Trophoblast cell (in vitro differentiated cells and primary cell): ENCODE data around the gene MAP4K4.
A peak's percentile ranks its signal among the peaks of the same experiment; 100 is the strongest.

Experiments
- DNase-seq, 2 donors: peaks; one replicate each; pipeline ENCODE4 v3.0.0-alpha.2; 2016
- H2AFZ ChIP-seq: 2 replicates; pipeline ENCODE4 v1.6.1; 2013; ENCODE audit warnings: low read length, moderate library complexity, mild to moderate bottlenecking; ENCODE audit not compliant: insufficient read depth, poor library complexity
- H2AK5ac ChIP-seq: 2 replicates; pipeline ENCODE4 v1.6.1; 2013; ENCODE audit warnings: mild to moderate bottlenecking, low read length
- H2BK120ac ChIP-seq: 2 replicates; pipeline ENCODE4 v1.6.1; 2013; ENCODE audit warnings: low read length, mild to moderate bottlenecking, moderate library complexity; ENCODE audit not compliant: insufficient read depth, poor library complexity
- H2BK12ac ChIP-seq: 2 replicates; pipeline ENCODE4 v1.6.1; 2013; ENCODE audit warnings: mild to moderate bottlenecking, low read length, moderate library complexity
- H2BK5ac ChIP-seq: 2 replicates; pipeline ENCODE4 v1.6.1; 2013; ENCODE audit warnings: low read length, low read depth, moderate library complexity, mild to moderate bottlenecking; ENCODE audit not compliant: poor library complexity
- H3K14ac ChIP-seq: 2 replicates; pipeline ENCODE4 v1.6.1; 2013; ENCODE audit warnings: mild to moderate bottlenecking, low read length
- H3K18ac ChIP-seq: 2 replicates; pipeline ENCODE4 v1.6.1; 2013; ENCODE audit warnings: mild to moderate bottlenecking, low read length
- H3K23ac ChIP-seq: 2 replicates; pipeline ENCODE4 v1.6.1; 2013; ENCODE audit warnings: low read length
- H3K27ac ChIP-seq: 2 replicates; pipeline ENCODE4 v1.5.1; 2013; ENCODE audit warnings: low read depth, mild to moderate bottlenecking, inconsistent platforms, low read length, moderate library complexity
- H3K27me3 ChIP-seq: 2 replicates; pipeline ENCODE4 v1.6.1; 2013; ENCODE audit warnings: inconsistent platforms, mild to moderate bottlenecking, low read length, moderate library complexity; ENCODE audit not compliant: insufficient read depth
- H3K36me3 ChIP-seq, 2 experiments: 1 replicate in 1 of 2; 2 replicates in 1 of 2; pipeline ENCODE4 v1.6.1; 2013; ENCODE audit warnings: low read length in 2 of 2, mild to moderate bottlenecking in 2 of 2, moderate library complexity in 1 of 2; ENCODE audit not compliant: insufficient read depth in 2 of 2, control insufficient read depth in 1 of 2
- H3K4ac ChIP-seq: 2 replicates; pipeline ENCODE4 v1.6.1; 2013; ENCODE audit warnings: low read depth, mild to moderate bottlenecking, low read length, moderate library complexity
- H3K4me1 ChIP-seq, 2 experiments: 1 replicate in 1 of 2; 2 replicates in 1 of 2; pipeline ENCODE4 v1.6.1; 2013; ENCODE audit warnings: low read length in 2 of 2, mild to moderate bottlenecking in 2 of 2, moderate library complexity in 1 of 2; ENCODE audit not compliant: insufficient read depth in 2 of 2, control insufficient read depth in 1 of 2
- H3K4me2 ChIP-seq: 2 replicates; pipeline ENCODE4 v1.6.1; 2013; ENCODE audit warnings: inconsistent platforms, mild to moderate bottlenecking, low read length, moderate library complexity
- H3K4me3 ChIP-seq: 2 replicates; pipeline ENCODE4 v1.5.1; 2013; ENCODE audit warnings: mild to moderate bottlenecking, low read depth, low read length, inconsistent platforms
- H3K79me1 ChIP-seq: one replicate; pipeline ENCODE4 v1.6.1; 2013; ENCODE audit warnings: low read length
- H3K79me2 ChIP-seq: 2 replicates; pipeline ENCODE4 v1.6.1; 2013; ENCODE audit warnings: low read length, mild to moderate bottlenecking; ENCODE audit not compliant: control insufficient read depth, insufficient read depth, poor library complexity
- H3K9ac ChIP-seq: 2 replicates; pipeline ENCODE4 v1.6.1; 2013; ENCODE audit warnings: mild to moderate bottlenecking, low read length
- H3K9me3 ChIP-seq: 2 replicates; pipeline ENCODE4 v1.6.1; 2013; ENCODE audit warnings: low read depth, mild to moderate bottlenecking, control low read depth, inconsistent platforms, low read length; ENCODE audit not compliant: insufficient read depth
- H4K12ac ChIP-seq: 2 replicates; pipeline ENCODE4 v1.6.1; 2013; ENCODE audit warnings: low read depth, mild to moderate bottlenecking, low read length, moderate library complexity
- H4K8ac ChIP-seq: 2 replicates; pipeline ENCODE4 v1.6.1; 2013; ENCODE audit warnings: low read depth, mild to moderate bottlenecking, low read length, moderate library complexity
- H4K91ac ChIP-seq: one replicate; pipeline ENCODE4 v1.6.1; 2013; ENCODE audit warnings: low read depth, mild to moderate bottlenecking, low read length, moderate library complexity
- WGBS: extraction: QIAGEN DNeasy Blood & Tissue Kit; methylation state at CpG from one replicate; pipeline ENCODE4 v1.1.7; 2013; ENCODE audit warnings: missing lambda C conversion rate; ENCODE audit not compliant: insufficient read length, insufficient coverage; ENCODE audit errors: extremely low coverage; 5-methylcytosine and 5-hydroxymethylcytosine counted together

Gene MAP4K4

DNA sequence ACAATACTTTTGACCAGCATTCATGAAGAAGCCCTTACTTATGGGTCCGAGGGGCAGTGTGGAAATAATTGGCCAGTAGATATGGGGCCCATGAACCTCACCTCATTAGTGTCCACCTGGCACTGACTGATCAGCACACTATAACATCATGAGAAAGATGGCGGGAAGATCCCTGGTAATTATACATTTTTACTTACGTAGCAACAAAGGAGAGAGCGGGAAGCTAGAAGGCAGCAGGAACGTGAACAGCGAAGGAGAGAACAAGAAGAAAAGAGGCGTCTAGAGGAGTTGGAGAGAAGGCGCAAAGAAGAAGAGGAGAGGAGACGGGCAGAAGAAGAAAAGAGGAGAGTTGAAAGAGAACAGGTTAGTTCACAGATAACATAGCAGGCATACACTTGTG lies 158.3 kb downstream of the MAP4K4 start:
- no peak overlapping the region for H2AFZ ChIP-seq
- H3K9me3 ChIP-seq, result no peaks in the 10 kb centered on the region
- H3K23ac ChIP-seq, result no peak overlapping the region
- no peak overlapping the region for H3K9ac ChIP-seq
- peaks cover 7 to 8% of the 10 kb centered on the region in 2 experiments for H3K4me1 ChIP-seq
- H3K4me3 ChIP-seq, result no peak overlapping the region
- peaks cover 14 to 25% of the 10 kb centered on the region in 2 experiments for H3K36me3 ChIP-seq
- DNase-seq, result no peak
- no peak overlapping the region for H3K4me2 ChIP-seq
- H2BK120ac ChIP-seq, result no peak overlapping the region
- H3K4ac ChIP-seq, result no peak overlapping the region
- H3K79me2 ChIP-seq, result no peaks in the 10 kb centered on the region
- no peak overlapping the region for H4K91ac ChIP-seq
- WGBS, result no CpG with 5 or more reads among the region's 9 CpGs
- H2BK5ac ChIP-seq, result no peak overlapping the region
- no peak overlapping the region for H2BK12ac ChIP-seq
- no peak overlapping the region for H4K8ac ChIP-seq
- H4K12ac ChIP-seq, result no peak overlapping the region
- H3K27ac ChIP-seq, result no peak overlapping the region
- no peak overlapping the region for H2AK5ac ChIP-seq
- H3K79me1 ChIP-seq, result no peaks in the 10 kb centered on the region
- H3K27me3 ChIP-seq, result no peaks in the 10 kb centered on the region
- no peak overlapping the region for H3K14ac ChIP-seq
- no peak overlapping the region for H3K18ac ChIP-seq

DNA sequence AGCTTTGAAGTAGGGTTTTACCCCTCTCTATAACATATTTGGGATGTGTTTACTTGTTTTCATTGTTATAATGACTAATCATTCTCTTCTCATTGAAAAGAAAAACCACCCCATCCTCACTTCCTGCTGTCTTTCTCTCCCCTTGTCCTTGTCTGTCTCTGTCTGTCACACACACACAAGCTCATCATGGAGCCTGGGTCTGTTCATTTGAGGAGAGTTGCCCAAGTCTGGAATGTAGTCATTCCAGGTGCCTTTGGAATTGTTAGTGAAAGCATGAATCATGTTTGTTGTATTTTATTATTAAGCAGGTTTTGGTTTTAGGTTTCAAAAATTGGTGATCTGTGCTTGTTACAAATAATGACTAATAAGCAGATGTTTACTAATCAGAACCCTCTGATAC lies 160.7 kb downstream of the MAP4K4 start:
- Histone ChIP-seq H3K79me1 (no peaks in the 10 kb centered on the region), H4K91ac (no peak overlapping the region), H3K4me2 (no peak overlapping the region), H3K4ac (no peak overlapping the region), H3K79me2 (no peaks in the 10 kb centered on the region), H3K9ac (no peak overlapping the region), H3K14ac (no peak overlapping the region), H2AFZ (no peak overlapping the region), H3K36me3 (peaks cover 19 to 32% of the 10 kb centered on the region in 2 experiments), H2BK12ac (no peak overlapping the region), H3K9me3 (no peaks in the 10 kb centered on the region), H2AK5ac (no peak overlapping the region), H3K18ac (no peak overlapping the region), H4K12ac (no peak overlapping the region), H3K4me3 (no peak overlapping the region), H2BK5ac (no peak overlapping the region), H2BK120ac (no peak overlapping the region), H4K8ac (no peak overlapping the region), H3K27me3 (no peaks in the 10 kb centered on the region), H3K27ac (peak overlapping the region; percentile 18), H3K23ac (no peak overlapping the region), H3K4me1 (peaks cover 7 to 8% of the 10 kb centered on the region in 2 experiments)
- peak; percentile 61 to 84 for DNase-seq

DNA sequence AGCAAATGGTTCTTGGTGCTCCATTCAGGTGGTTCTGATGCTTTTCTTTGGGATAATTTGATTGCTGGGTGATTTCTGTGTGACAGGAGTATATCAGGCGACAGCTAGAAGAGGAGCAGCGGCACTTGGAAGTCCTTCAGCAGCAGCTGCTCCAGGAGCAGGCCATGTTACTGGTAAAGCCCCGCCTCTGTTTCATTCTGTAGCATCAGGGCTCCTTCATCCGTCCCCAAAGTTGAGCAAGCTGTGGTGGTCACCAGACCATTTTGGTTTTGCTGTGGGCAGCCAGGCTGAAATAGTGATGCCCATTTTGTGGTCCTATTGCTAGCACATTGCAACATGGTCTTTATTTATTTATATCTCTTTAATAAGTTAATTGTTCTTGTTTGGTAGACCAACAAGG lies 161.4 kb downstream of the MAP4K4 start:
- Histone ChIP-seq H4K91ac (no peak overlapping the region), H2BK12ac (no peak overlapping the region), H4K8ac (no peak overlapping the region), H3K9me3 (no peaks in the 10 kb centered on the region), H2BK5ac (no peak overlapping the region), H2BK120ac (no peak overlapping the region), H3K14ac (no peak overlapping the region), H3K4ac (no peak overlapping the region), H3K4me2 (no peak overlapping the region), H3K4me3 (no peak overlapping the region), H3K23ac (no peak overlapping the region), H3K18ac (no peak overlapping the region), H3K9ac (no peak overlapping the region), H2AFZ (no peak overlapping the region), H3K36me3 (peaks cover 23 to 38% of the 10 kb centered on the region in 2 experiments), H4K12ac (no peak overlapping the region), H3K27ac (no peak overlapping the region), H2AK5ac (no peak overlapping the region), H3K79me2 (no peaks in the 10 kb centered on the region), H3K27me3 (no peaks in the 10 kb centered on the region), H3K4me1 (peaks cover 7 to 8% of the 10 kb centered on the region in 2 experiments), H3K79me1 (no peaks in the 10 kb centered on the region)
- DNase-seq, result no peak
- WGBS, result no CpG with 5 or more reads among the region's 4 CpGs

DNA sequence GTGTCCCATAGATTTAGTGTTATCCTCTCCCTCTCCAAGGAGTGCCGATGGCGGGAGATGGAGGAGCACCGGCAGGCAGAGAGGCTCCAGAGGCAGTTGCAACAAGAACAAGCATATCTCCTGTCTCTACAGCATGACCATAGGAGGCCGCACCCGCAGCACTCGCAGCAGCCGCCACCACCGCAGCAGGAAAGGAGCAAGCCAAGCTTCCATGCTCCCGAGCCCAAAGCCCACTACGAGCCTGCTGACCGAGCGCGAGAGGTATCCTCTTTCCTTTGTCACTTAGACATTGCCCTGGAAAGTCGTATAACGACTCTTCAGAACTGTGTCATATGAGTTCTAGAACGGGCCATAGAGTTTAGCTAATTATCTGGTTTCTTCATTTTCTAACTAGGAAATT lies 162.1 kb downstream of the MAP4K4 start:
- Histone ChIP-seq H4K91ac (no peak overlapping the region), H2BK120ac (no peak overlapping the region), H3K9ac (no peak overlapping the region), H3K4me3 (no peak overlapping the region), H2AFZ (no peak overlapping the region), H2AK5ac (no peak overlapping the region), H3K27me3 (no peaks in the 10 kb centered on the region), H3K14ac (no peak overlapping the region), H3K4ac (no peak overlapping the region), H3K36me3 (peaks cover 23 to 38% of the 10 kb centered on the region in 2 experiments), H3K18ac (no peak overlapping the region), H3K23ac (no peak overlapping the region), H2BK5ac (no peak overlapping the region), H3K79me1 (no peaks in the 10 kb centered on the region), H4K12ac (no peak overlapping the region), H4K8ac (no peak overlapping the region), H3K79me2 (no peaks in the 10 kb centered on the region), H3K4me2 (no peak overlapping the region), H2BK12ac (no peak overlapping the region), H3K27ac (no peak overlapping the region), H3K9me3 (no peaks in the 10 kb centered on the region), H3K4me1 (peaks cover 7 to 8% of the 10 kb centered on the region in 2 experiments)
- DNase-seq, result no peak
- WGBS, result no CpG with 5 or more reads among the region's 16 CpGs
